Posterior vena cava (tissue), 2 donors: ENCODE results near the gene GRK5. TPM values are rescaled to one million over a fixed set of nuclear protein-coding genes. Genes with fewer than 3 reads are reported as not detected.
"Not testable (repeated sequence)": the region's sequence is repeated elsewhere in the genome, so short reads cannot be mapped to it uniquely, and the experiment has no call there.

ENCODE experiments used
- DNase-seq: peaks from one replicate; pipeline ENCODE4 v3.0.0-alpha.2; 2020; ENCODE audit warnings: low spot score
- intact Hi-C, 2 donors: fragments of 100-400 bp; cut with DNase I; formaldehyde crosslinking; loops; one replicate each; pipeline versions ENCODE4 v1.14.1 to v1.14.2; 2022 to 2023
- long read RNA-seq, 2 donors: library from polyadenylated mRNA; unstranded; transcript quantifications; one replicate each; pipeline ENCODE4 v2.0.0, GENCODE V29; 2020 to 2021
- total RNA-seq, 2 donors: library from RNA; stranded (reverse); fragmentation: NEBNext Ultra II Directional; extraction: Animal tissue kit (Norgen Biotek cat#: 25700); gene quantifications; one replicate each; pipeline ENCODE4 v1.2.1, GENCODE V29; 2021
- donor health status: DM: yes; HTN: yes; CAD: no.
- donor health status: DM: yes; HTN: yes; CAD: no.

GRK5 gene
- 10 to 100 TPM; 40.0 to 57.5 TPM for total RNA-seq
- long read RNA-seq, donor 1, full-length matches to known transcripts = 9 of 22 reads
- long read RNA-seq, donor 1, partial matches to known transcripts = 4 of 22 reads
- long read RNA-seq, donor 1, other reads (novel, unspliced or antisense) = 9 of 22 reads
- long read RNA-seq, donor 2, transcript GRK5-202 (16 exons, 2,654 nt) = major isoform, 30 of 61 reads
- long read RNA-seq, donor 2, partial matches to known transcripts = 14 of 61 reads
- long read RNA-seq, donor 2, other reads (novel, unspliced or antisense) = 17 of 61 reads

DNA sequence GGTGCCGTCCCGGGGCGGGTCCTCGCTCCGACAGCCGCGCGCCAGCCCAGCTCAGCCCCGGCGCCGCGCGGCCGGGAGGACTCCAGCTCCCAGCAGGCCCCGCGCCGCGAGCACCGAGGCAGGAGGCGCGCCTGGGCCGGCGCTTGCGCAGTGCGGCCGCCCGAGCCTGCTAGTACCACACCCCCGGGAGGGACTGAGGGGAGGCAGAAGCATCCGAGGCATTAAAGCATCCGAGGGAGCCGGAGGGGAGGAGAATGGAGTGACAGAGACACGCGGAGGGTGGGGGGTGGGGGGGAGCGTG, at the start of gene GRK5:
Gene GRK5, plus strand, starts transcription at position 206 of the 301 bp plus-strand sequence. CDS start 347 bp downstream, outside the sequence.
- intact Hi-C loops = loop anchor here in 1 of 2 donors (5.0 kb wide), 1 partner anchor 45 kb away; no protein-coding TSS in a partner anchor
- DNase-seq = peak; percentile 98

DNA sequence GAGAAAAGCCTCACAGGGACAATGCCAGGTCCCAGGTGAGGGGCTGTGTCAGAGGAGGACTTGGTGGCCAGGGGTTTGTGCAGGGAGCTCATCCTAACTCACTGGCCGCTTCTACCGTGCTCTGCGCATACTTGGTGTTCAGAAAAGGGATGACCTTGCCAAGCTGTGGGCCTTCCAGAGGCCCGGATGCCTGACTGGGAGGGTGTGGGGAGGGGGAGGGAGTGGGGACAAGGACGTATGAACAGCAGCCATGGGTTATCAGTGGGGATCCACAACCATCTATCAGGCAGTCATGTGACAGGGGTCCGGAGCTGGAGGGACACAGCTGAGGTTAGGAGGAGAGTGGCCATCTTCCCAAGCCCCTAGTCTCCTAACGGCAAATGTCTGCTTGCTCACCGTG, 48.0 kb upstream of the GRK5 start:
- DNase-seq = peak; percentile 30
- intact Hi-C loops = no loop called here

DNA sequence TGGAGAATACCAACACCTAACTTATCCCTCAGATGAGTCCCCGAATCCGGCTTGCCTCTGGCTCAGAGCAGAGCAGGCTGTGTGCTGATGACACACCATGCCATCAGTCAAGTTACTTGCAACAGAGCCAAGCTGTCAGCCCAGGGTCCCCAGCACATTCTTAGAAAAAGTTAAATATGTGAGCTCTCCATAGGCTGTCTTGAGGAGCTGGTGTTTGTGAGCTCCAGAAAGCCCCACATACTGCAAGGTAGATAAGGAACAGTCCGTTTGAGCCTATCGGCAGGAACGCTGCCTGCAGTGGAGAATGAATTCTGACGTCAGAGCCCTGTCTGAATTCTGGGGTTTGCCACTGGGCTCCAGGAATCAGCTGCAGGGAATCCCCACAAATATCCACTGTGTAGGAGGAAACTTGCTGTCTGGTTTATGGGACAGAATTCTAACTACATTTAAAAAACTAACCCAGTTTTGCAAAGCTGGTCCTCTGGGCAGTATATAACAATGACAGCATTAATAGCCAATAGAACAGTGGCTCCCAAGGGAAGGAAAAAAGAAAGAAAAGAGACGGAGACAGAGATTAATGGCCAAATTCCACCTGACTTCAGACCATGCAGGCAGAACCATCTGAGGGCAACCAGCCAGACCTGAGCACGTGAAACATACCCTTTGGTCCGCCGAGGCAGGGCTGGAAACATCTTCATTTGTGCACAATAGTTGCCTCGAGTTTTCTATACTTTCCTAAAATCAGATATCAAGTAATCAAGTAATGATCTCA, 45.5 kb upstream of the GRK5 start:
- intact Hi-C loops = no loop called here
- DNase-seq = peak; percentile 53

- intact Hi-C loops = no loop called here
- DNase-seq = peak; percentile 3
Measured at GRCh38 chr10:119162452-119163092, 44.8 kb upstream of the GRK5 start.

DNA sequence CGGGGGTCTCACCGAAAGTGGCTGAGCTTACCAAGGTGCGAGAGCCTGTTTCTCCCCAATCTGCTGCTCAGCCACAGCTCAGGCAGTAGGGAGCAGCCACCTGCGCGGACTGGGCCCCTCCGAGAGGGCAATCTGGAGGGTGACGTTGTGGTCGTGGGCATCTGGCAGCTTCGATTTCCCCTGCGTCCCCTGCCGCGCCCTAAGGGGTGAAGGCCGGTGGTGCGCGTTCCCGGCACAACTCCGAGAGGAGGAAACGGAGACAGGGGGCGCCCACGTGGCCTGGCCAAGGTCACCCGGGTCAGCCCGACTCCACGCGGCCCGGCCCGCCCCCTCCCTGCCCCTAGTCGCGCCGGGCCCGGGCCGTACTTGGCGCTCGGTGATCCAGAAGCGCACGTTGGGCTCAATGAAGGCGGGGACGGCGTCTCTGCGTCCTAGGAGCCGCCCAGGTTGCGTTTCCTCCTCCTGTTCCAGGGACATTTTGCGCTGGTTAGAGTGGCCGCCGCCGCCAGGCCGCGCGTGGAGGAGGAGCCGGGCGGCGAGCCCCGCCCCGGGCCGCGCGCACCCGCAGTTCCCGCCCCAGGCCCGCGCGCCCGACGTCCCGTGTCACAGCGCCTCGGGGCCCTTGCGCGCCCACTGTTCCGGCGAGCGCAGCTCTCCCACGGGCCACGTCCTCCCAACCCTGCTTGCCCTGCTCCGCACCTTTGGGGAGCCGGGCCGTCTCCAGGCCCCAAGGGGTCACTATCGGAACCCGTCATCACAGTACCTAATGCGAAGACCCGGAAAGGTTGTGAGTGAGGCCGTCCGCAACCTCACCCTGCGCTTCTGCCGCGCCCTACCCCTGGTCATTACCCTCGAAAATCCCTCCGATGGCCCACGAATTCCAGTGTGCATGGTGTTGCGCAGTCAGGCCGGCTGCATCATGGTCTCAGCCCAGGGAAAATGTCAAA, 41.9 kb upstream of the GRK5 start, which contains the start of gene SFXN4:
Gene SFXN4, minus strand, starts transcription at position 544 of the 947 bp plus-strand sequence. Its CDS starts 67 bp downstream, at position 477.
- intact Hi-C loops = no loop called here
- peak; percentile 95 for DNase-seq

DNA sequence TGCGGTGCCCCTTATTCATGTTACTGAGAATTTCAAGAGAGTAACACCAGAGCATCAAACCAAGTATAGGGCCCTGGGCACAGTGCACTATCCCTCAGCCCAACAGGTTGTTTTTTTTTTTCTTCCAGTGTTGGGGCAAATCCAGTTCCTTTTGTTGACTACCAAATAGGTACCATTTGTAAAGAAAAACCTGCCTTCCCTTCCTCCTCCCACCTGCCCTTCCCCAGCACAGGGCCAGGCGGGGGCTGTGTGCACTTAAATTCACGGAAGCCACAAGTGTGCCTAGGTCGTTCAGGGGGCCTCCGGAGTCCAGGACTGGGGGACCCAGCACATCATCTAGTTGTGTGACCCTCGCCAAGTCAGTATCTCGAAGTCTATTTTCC, 41.3 kb upstream of the GRK5 start:
- peak; percentile 72 for DNase-seq
- intact Hi-C loops = no loop called here

- intact Hi-C loops = no loop called here
- DNase-seq = peak; percentile 37
Measured at GRCh38 chr10:119166564-119166963, 40.8 kb upstream of the GRK5 start.

- intact Hi-C loops = no loop called here
- DNase-seq = no peak
Measured at GRCh38 chr10:119167041-119167440, 40.3 kb upstream of the GRK5 start.

GRCh38 chr10:119174109-119174508, 33.3 kb upstream of the GRK5 start:
- intact Hi-C loops = no loop called here
- DNase-seq = no peak

DNA sequence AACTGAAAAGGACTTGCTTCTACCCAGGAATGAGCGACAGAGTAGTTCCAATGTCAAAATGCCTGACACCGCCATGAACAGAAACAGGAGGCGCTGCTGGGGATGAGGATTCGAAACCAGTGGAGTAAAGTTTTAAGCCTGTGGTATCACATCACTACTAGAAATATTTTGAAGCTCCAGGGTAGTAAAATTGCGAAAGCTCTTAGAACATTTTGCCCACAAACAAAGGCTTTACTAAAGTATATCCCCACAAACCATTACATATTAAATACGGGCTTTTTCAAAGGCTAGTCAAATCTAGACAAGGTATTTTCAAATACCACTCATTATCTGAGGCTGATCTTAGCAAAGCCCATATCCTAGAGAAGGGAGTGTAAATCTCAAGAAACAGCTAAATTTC, 31.2 kb upstream of the GRK5 start:
- DNase-seq = no peak
- intact Hi-C loops = no loop called here

DNA sequence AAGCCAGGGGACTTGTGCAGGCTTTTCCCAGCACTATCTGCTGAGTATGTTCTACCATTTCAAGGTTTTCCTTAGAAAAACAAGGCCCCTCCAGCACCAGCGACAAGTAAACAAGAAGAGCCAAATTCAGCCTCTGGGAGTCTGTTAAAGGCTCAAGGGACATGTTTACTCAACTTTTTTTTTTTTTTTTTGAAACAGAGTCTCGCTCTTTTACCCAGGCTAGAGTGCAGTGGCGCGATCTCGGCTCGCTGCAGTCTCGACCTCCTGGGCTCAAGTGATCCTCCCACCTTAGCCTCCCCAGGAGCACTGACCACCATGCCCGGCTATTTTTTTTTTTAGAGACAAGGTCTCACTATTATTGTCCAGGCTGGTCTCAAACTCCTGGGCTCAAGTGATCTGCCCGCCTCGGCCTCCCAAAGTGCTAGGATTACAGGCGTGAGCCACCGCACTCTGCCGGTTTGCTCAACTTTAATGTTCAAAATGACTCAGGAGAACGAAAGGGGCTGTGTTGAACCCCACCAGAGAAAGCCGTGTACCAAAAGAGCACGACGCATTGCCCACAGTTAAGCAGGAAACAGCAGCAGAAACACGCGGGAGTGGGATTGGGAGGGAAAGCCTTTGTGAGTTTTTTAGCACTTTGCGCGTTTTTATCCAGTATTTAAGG, 29.5 kb upstream of the GRK5 start:
- DNase-seq = peak; percentile 44
- intact Hi-C loops = no loop called here

- intact Hi-C loops = no loop called here
- DNase-seq = peak; percentile 98
Measured at GRCh38 chr10:119178372-119179119, 28.8 kb upstream of the GRK5 start, which contains the start of gene PRDX3. PRDX3 (minus strand) TSS chr10:119178812; CDS start chr10:119178790, 22 bp downstream.

DNA sequence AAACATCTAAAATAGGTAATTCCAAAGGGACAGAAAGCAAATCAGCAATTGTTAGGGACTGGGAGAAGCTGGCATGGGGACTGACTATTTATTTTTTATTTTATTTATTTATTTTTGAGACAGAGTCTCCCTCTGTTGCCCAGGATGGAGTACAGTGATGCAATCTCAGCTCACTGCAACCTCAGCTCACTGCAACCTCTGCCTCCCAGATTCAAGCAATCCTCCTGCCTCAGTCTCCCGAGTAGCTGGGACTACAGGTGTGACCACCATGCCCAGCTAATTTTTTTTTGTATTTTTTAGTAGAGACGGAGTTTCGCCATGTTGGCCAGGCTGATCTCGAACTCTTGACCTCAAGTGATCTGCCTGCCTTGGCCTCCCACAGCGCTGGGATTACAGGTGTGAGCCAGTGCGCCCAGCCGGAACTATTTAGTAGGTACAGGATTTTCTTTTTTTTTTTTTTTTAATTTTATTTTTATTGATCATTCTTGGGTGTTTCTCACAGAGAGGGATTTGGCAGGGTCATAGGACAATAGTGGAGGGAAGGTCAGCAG, 26.4 kb upstream of the GRK5 start:
- DNase-seq = peak; percentile 54
- intact Hi-C loops = not testable (repeated sequence)

DNA sequence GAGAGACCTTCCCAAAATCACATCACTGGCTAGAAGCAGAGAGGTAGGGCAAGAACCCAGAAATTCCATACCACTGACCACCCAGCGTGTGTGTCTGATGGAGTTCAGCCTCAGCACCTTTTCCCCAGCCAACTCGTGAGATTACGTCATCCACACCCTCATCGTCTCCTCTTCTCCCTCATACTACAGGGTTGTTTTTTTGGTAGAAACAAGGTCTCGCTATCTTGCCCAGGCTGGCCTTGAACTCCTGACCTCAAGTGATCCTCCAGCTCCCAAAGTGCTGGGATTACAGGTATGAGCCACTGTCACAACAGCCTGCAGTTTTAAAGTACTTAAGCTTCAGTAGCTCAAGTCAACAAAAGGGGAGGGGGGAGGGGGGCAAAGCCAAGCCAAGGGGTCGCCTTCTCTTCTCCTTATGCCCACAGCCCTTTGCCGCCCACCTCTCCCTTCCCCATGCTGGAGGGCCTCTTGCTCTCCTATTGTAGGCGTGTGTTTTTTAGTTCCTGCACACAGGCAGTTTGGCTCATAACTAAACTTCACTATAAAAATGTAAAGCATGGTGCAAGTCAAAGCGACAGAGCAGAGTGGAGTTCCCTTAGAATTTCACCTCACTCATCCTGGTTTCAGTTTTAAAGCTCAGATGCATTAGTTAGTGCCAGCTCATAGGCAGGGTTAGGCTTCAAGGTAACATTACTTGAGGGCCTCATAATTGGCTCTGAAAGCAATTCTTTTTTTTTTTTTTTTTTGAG, 23.5 kb upstream of the GRK5 start:
- intact Hi-C loops = no loop called here
- DNase-seq = peak; percentile 17

DNA sequence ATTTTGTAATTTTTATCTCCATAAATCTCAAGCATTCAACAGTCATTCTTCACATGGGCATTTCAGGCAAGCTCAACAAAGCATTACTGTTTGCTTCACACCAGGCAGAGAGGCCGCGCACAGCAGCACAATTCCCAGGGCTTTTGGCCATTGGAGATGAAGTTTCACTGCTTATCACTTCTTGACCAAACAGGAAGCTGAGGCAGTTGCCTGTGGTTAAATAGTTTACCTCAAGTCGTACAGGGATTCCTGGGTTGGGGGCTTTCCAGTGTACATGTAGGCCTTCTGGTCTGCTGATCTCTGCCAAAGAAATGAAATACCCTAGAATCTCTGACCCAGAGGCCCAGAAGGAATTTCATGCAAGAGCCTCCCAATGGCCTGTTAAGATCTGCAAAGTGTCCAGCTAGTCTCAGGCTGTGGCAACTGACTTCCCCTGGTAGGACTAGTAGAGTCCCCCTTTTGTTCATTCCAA, 17.5 kb upstream of the GRK5 start:
- intact Hi-C loops = no loop called here

GRCh38 chr10:119190353-119190752, 17.0 kb upstream of the GRK5 start:
- DNase-seq = no peak
- intact Hi-C loops = no loop called here

More for the DNA sequence above, 17.5 kb upstream of the GRK5 start:
- DNase-seq = peak; percentile 1
